Testis (tissue), 2 donors: ENCODE measurements around the gene LILRB1.

ENCODE experiments used
- POLR2A ChIP-seq: fragments of 450-650 bp; IDR thresholded peaks from one replicate; pipeline ENCODE4 v1.6.1; 2017; ENCODE audit warnings: antibody characterized with exemption, mild to moderate bottlenecking, moderate library complexity
- TF ChIP-seq, protein P1 (sequence below), 3 experiments: fragments of 450-650 bp in 2 of 3; fragments of 200-600 bp in 1 of 3; sonication (generic) in 1 of 3; IDR thresholded peaks; one replicate each; pipeline ENCODE4 v1.5.1; 2016 to 2019; ENCODE audit warnings: antibody characterized with exemption in 3 of 3, mild to moderate bottlenecking in 2 of 3, moderate library complexity in 1 of 3

DNA sequence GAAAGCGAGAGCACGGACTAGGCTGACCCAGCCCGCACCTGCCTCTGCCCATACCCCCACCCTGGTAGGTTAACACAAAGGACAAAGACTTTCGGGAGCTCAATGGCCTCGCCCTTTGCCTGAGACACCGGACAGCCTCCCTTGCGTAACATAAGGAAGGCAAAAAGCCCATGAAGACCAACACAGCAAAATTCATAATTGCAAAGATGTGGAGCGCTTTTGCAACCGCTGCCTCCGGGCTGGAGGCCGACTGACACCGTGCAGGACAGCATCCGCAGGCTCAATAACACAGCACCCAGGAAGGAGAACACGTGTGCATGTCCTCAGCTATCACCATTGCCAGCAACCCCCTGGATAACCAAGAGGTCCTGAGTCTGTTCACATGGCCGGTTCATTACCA is 21.5 kb upstream of the LILRB1 start:
- no peak for TF ChIP-seq POLR2A
- TF ChIP-seq, protein P1, sequence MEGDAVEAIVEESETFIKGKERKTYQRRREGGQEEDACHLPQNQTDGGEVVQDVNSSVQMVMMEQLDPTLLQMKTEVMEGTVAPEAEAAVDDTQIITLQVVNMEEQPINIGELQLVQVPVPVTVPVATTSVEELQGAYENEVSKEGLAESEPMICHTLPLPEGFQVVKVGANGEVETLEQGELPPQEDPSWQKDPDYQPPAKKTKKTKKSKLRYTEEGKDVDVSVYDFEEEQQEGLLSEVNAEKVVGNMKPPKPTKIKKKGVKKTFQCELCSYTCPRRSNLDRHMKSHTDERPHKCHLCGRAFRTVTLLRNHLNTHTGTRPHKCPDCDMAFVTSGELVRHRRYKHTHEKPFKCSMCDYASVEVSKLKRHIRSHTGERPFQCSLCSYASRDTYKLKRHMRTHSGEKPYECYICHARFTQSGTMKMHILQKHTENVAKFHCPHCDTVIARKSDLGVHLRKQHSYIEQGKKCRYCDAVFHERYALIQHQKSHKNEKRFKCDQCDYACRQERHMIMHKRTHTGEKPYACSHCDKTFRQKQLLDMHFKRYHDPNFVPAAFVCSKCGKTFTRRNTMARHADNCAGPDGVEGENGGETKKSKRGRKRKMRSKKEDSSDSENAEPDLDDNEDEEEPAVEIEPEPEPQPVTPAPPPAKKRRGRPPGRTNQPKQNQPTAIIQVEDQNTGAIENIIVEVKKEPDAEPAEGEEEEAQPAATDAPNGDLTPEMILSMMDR (IDR thresholded peaks at IDR 0.05) = no peak
